Hematopoietic multipotent progenitor cell treated with erythropoietin and hydrocortisone succinate and interleukin-3 and kit ligand, for 15 days (in vitro differentiated cells): ENCODE data around the gene TMC3.
A peak's percentile ranks its signal among the peaks of the same experiment; 100 is the strongest.

Source experiments
- DNase-seq: peaks from one replicate; pipeline ENCODE4 v3.0.0-alpha.2; 2015; ENCODE audit warnings: low spot score

Gene TMC3

DNA sequence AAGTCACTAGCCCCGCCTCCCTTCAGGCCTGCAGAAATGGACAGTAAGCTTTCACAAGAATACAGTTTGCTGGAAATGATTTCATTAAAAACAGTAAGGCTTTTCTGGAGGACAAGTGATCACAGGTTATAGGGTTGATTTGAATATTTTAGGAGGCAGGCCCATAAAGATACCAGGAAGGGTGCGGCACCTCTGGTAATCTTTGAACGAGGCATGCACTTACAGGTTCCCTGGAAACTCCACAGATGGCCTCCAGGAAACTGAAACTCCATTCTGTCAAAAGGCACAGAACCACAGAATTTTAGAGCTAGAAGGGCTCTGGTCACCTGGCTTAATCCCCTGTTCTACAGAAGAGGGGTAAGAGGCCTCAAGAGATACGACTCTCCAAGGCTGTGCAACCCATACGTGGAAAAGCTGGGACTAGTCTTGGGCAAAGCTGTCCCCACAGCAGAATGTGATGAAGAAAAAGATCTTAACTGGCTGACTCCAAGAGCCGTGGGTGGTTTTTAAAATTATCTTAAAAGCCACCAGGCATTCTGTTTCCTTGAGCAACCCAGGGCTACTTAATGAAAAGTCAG is 51.2 kb downstream of the TMC3 start:
- peak; percentile 70 for DNase-seq

DNA sequence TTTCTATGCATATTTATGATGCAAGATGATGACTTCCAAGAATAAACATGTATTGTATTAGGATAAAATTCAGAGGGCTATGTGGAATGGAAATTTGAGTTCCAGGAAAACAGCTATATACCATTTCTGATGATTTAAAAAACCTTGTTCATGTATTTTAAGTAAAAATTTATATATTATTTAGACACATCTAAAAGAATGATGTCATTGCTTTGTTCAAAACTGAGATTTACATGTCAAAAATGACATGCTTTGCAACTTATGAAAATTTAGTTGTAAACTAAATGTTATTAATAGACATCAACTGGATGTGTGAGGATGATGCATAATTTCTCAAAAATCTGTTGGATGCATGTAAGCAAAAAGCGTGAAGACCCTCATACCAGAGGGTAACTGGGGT is 52.3 kb downstream of the TMC3 start:
- no peak for DNase-seq

DNA sequence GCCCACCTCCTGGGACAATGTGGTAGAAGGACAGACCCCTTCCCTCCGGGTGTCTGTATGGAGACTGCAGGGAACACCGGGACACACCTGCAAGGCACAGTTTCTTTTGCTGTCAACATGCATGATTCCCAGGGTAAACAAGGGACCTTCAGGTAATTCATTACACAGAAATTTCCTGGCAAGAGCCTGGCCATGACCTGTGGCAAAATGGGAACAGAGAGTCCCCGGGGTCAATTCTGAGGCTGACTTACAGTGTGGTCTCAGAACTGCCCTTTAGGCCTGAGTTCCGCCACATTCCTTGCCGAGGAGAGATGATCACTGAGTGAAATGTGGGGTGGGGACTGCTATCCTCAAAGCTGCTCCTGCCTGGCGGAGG is 56.4 kb downstream of the TMC3 start:
- no peak for DNase-seq

DNA sequence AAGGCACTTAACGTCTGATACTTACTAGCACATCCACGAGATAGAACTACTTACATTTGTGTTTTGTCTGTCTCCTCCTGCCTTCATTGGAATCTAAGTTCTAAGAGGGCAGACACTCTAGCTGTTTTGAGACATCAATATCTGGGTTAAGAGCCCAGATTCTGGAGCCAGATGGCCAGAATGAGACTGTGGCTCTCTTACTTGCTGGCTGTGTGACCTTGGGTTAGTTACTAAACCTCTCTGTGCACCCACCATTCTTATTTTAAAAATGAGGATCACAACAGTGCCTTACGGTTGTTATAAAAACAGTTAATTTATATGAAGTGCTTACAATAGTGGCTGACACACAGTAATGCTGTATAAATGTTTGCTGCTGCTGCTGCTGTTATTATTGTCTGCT is 57.7 kb downstream of the TMC3 start:
- no peak for DNase-seq

DNA sequence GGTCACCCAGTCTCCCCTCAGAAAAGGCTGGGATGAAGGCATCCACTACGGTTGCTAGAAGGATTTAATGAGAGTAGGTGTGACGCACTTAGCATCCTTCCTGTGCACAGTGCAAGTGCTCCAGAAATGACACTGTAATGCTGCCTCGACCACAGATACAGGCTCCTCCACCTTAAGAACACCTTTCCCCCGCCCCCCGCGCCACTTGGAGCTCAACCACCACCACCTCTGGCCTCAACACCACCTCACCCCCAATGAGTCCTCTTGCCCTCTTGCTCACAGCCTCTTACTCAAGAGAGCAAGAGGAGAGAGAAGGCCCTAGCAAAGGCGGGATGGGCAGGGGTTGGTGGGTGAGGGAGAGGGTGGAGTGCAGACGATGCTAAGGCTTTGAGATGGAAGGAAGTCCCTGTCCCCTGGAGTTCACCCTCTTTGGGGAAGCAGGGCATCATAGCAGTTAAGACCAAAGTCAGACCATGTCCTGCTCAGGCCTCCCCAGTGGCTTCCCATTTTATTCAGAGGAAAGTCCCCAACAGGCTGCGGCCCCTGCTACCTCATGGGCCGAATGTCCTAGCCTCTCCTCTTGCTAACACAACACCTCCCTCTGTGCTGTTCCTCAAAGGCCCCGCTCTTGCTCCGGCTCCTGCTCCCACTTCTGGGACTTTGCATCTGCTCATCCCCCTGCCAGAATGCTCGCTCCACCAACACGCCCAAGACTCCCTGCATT is 58.4 kb downstream of the TMC3 start:
- no peak for DNase-seq

DNA sequence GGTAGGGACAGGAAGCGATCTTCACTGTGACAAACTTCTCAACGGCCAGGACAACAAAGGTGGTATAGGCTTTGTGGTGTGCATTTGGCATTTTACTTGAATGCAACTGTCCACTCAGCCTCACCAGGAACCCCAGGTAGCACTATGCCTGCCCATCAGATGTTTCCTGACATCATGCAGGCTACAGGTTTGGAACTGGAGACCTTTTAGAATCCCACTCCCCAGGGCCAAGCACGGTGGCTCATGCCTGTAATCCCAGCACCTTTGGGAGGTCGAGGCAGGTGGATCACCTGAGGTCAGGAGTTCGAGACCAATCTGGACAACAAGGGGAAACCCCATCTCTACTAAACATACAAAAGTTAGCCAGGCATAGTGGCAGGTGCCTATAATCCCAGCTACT is 59.6 kb downstream of the TMC3 start:
- DNase-seq = no peak

DNA sequence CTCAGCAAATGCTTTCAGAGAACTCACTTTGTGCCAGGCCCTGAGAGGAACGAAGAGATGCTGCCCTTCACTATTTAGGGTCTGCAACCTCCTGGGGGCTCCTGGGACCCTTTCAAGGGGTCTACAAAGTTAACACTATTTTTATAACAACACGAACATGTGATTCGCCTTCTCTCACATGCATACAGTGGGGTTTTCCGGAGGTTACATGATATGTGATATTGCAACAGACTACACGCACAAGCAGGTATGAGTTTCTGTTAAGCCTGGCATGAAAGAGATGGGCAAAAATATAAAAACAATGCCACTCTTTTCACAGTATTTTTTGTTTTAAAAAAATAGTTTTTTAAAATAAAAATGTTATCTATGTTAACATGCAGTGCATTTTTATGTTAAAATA is 60.3 kb downstream of the TMC3 start:
- DNase-seq = no peak

DNA sequence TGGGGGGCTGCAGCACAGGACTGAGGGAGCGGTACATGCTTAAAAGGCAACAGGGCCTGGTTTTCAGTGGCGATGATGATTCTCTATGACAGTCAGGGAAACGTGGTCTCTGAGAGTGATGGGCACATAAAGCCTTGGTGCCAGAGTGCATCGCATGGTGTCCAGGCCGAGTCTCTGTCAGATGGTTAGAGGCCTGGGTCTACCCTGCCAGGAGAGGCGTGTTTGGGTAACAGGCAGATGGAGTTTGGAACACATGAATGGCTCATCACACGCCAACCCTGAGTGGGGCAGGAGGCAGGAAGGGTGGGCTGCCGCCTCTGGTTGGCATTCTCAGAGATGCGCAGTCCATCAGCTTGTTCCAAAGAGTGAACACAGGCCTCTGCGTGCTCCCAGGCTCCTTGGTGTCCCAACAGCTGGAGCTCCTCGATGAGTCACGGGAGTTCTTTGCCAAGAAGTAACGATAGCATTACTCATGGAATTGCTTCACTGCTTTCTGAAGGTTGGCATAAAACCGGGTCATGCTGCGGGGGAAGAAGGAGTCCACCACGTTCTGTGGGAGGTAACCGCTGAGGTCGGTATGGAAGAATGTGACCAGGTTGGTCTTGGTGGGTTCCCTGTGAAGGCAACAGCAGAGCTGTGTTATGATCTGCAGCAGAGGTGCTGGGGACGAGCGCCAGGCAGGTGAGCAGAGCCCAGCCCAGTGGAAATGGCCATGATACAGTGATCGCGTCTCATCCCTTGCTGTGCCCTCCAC is 61.0 kb downstream of the TMC3 start:
- DNase-seq = no peak

DNA sequence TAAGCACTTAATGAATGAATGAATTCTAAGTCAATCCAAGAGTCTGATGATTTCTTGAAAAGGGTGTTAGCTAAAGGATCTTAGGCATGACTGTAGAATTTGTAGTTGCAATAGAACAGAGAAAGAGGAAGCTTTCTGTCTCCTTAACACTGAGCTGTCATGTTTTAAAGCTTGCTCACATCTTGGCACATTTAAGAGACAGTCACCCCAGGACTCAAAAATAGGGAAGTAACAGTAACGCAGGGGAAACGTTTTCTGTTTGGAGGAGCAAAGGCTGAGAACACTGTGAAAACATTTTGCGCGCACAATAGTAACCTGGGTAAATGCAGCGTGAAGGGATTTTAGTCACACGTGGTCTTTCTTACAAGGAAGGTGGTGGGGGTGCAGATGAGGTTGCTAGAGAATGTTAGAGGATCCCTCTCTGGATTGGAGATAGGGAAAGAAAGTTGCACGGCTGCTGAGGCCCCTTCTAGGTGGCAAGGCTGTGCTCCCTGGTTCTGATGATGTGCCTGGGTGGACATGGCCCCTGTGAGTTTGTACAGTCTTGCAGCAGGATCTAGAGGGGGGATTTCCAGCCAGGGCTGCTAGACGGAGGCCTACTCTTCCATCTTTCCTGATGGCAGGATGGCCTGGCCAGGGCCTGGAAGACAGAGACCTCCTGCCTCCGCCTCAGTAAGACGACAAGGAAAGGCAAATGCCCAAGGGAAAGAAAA is 62.1 kb downstream of the TMC3 start:
- DNase-seq = no peak

DNA sequence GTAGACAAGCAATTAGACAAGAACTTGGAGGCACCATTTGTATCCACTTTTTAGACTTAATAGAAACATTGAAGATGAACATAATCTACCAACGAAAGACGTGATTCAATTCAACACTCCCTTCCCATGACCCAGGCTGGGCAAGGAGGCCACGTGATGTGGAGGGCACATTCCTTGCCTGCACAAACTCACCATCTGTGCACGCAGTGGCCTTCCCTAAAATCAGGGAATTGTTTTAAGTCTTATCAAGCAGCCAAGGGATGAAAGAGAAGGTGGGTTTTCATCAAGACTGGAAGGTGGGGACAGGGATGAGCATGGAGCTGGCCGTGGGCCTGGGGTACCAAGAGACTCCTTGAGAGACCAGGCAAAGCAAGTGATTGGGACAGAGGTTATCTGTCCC is 63.5 kb downstream of the TMC3 start:
- DNase-seq = no peak

DNA sequence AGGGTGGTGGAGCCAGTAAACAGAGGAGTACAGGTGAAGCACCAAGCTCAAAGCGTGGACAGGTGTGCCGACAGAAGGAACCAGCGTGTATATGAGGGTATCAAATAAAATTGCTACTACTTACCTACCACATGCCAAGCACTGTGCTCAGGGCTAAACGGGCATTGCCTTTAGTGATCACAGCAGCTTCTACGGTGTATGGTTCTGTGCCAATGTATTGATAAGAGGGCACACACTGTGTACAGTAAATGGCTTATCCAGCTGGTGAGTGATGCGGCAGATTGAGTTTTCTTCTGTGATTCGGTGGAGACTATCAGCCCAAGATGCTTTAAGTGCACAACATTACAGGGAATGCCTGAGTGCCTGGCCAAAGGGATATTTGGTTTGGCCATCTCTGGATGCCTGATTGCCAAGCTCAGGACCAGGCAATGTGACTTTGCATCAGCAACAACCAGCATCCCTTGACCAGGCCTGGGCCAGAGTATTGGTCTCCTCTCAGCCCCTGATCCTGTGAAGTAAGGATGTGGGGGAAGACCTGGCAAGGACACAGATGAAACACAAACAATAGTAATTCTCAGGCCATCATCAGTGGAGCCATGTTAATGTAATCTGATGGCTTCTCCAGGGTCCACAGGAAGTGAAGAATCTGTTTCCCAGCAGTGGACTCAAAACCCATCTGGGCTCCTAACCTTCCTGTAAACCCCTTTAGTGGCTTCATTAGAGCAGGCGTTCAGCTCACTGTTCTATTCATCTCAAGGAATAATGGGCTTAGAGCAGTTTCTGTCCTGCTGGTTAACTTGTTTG is 64.2 kb downstream of the TMC3 start:
- DNase-seq = no peak

DNA sequence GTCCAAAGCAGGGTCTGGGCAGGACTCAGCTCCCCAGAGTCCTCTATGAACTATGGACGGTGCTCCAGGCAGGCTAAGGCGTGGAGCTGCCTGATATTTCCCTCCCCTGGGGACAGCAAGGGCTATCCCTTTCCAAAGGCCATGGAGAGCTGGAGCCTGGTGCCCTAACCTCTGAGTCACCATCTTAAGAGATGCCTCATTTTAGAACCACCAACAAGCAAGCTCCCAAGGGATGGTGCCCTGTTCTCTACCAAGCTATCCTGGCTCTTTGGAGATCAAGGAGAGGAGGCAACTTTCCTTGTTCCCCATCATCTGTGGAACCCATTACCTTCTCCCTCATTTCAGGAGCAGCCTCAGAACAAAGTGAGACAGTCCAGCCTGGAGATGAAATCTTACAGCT is 65.8 kb downstream of the TMC3 start:
- DNase-seq = no peak

DNA sequence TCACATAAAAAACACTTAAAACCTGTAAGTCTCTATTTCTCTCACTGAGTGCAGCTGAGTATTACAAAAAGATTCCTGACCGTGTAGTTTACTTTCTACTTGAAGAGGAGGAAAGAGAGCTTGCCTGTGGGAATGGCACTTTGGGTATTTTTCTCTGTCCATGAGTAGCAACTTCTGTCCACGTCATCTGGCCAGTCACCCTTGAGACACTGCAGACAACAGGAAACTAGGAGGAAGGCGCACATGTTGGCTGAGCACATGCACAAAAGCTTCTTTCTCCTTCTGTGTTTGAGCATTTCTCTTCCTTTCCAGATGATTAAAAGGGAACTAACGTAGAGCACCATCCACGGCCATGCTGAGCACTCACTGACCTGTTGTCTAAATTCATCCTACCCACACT is 69.8 kb downstream of the TMC3 start:
- DNase-seq = no peak

DNA sequence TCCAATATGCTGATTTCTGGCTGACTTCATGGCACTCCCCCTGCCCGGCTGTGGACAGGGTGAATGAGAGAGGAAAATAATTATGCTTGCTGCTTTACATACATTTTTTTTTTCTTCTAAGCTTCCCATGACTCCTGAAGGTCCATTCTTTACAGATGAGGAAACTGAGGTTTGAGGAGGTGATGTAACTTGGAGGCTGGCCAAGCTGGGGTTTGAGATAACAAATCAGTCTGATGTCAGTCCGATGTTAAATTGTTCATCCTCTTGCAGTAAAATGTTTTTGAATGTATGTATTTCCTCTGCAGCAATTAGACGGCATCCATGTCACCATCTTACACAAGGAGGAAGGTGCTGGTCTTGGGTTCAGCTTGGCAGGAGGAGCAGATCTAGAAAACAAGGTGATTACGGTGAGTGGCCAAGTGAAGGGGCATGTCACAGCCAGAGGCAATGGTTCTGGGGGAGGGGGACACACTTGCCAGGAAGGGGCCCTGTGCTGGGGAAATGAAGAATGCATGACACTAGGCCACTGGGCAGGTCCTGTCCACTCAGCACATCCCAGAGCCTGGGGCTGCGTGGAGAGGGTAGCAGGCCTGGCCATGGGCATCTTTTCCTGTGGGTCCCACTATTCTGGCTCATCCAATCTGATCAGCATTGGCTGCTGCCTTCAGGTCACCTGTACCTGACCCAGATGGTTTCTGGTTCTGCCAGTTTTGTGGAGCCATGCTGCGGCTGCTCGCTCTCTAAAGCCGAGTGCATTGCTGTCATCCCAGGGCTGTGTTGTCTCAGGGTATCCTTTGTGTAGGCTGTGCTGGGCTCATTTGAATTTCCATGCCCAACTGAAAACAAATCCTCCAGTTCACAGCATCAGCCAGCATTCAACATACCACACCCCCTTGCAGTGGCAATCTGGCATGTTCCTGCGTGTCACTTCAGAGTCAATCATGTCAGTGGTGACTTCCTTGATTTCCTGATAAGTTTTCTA is 70.5 kb downstream of the TMC3 start:
- DNase-seq = no peak

DNA sequence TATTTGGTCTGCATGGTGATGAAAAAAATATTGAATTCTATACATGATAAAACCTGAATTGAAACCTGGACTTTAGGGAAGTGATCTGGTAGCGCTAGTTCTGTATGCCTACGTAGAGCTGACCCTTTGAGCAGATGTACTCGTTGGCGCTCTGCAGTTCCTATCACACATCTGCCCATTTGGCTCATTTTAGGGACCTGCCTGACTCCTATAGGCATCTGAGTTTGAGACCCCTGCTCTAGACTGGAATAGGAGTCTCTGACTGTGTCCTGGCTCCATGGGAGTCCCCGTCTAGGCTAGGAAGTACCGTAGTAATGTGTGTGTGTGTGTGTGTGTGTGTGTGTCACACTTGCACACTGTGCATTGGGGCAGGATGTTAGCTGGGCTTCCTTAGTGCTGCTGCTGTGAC is 71.3 kb downstream of the TMC3 start:
- DNase-seq = no peak

DNA sequence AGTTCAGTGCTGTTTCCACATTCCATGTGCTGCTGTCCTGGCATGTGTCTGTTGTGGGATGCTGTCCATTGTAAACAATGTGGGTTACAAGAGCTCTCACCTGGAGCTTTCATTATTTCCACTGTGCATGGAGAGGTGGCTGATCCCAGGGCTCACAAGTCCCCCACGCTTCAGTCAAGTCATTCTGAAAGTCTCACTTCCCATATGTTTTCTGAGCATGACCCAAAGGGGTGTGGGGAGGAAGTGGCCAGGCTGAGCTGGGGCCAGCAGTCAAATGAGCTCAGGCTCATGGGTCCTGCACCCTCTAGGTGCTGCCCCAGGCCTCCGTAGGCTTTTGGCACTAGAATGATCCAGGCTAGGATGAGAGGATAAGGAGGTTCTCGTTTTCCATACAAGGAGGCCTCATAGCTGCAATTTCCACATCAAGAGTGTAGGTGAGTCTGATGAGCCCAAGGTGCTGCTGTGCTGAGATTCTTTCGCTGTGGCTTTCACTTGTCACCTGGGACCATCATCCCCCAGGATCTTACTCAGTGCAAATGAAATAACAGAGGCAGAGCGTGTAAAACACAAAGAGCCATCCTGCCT is 72.1 kb downstream of the TMC3 start:
- DNase-seq = no peak

DNA sequence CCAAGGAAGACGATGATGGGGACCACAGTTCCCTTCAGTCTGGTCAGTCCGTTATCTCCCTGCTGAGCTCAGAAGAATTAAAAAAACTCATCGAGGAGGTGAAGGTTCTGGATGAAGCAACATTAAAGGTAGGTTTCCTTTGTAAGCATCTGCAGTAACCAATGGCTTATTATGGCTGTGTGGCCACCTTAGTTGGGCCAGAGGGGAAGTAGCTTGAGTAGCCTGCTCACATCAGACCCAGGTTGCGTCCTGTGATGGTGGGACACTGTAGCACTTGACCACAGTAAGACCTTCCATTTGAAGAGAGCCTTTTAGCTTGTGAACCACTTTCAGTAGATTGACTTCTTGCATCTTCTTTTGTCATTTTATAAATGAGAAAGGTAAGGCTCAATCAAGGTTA is 72.6 kb downstream of the TMC3 start:
- DNase-seq = no peak

DNA sequence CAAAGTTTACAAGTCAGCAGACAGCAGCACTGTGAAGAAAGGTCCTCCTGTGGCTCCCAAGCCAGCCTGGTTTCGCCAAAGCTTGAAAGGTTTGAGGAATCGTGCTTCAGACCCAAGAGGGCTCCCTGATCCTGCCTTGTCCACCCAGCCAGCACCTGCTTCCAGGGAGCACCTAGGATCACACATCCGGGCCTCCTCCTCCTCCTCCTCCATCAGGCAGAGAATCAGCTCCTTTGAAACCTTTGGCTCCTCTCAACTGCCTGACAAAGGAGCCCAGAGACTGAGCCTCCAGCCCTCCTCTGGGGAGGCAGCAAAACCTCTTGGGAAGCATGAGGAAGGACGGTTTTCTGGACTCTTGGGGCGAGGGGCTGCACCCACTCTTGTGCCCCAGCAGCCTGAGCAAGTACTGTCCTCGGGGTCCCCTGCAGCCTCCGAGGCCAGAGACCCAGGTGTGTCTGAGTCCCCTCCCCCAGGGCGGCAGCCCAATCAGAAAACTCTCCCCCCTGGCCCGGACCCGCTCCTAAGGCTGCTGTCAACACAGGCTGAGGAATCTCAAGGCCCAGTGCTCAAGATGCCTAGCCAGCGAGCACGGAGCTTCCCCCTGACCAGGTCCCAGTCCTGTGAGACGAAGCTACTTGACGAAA is 74.3 kb downstream of the TMC3 start:
- no peak for DNase-seq

DNA sequence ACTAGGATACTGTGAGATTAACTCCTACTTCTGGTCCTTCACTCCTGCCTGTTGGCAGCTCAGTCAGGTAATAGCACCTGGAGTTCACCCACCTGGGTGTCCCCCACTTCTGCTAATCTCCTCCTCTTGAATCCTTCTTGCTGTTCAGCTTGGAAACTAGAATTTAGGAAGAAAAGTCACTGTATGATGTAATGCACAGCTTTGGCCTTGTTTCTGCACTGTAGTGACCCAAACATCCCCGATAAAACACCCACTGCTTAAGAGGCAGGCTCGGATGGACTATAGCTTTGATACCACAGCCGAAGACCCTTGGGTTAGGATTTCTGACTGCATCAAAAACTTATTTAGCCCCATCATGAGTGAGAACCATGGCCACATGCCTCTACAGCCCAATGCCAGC is 74.9 kb downstream of the TMC3 start:
- no peak for DNase-seq

DNA sequence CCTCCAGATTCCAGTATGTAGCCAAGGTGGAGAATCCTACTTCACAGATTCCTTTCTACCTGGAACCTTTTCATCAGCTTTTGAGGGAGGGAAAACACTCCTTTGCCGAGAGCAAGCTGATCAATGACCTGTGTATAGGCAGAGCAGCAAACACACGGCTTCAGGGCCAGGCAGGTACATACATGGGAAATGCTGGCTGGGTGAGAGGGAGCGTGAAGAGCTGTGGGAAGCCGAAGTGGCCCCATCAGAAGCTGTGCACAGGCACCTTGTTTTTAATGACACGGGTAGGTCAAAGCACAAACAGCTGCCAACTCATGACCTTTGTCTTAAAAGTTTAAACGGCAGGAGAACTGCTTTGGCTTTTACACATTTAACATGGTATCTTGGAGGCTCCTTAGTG is 75.4 kb downstream of the TMC3 start:
- DNase-seq = no peak
